Measurements from ENCODE around the gene LRRC41.
A peak's percentile ranks its signal among the peaks of the same experiment; 100 is the strongest.
"Not testable (repeated sequence)": the region's sequence is repeated elsewhere in the genome, so short reads cannot be mapped to it uniquely, and the experiment has no call there.

Gene LRRC41

GRCh38 chr1:46303038-46303871 lies at the start of gene LRRC41, which contains the start of gene UQCRH:
Gene LRRC41, minus strand, starts transcription at chr1:46303616. Its CDS starts 294 bp downstream, at chr1:46303322.
Gene UQCRH, plus strand, starts transcription at chr1:46303698. Its CDS starts 69 bp downstream, at chr1:46303767.
- DNase-seq: peak; percentile 98

- DNase-seq: no peak
These were observed 48.9 kb upstream of the LRRC41 start for GRCh38 chr1:46352363-46352762.

GRCh38 chr1:46345281-46345680 lies 41.9 kb upstream of the LRRC41 start:
- DNase-seq: no peak

- no peak for DNase-seq
These were observed 41.1 kb upstream of the LRRC41 start for GRCh38 chr1:46344481-46344880.

- DNase-seq: no peak
These were observed 40.3 kb upstream of the LRRC41 start for GRCh38 chr1:46343705-46344104.

GRCh38 chr1:46343351-46343695 lies 39.9 kb upstream of the LRRC41 start:
- no peak for DNase-seq

GRCh38 chr1:46342677-46343350 lies 39.4 kb upstream of the LRRC41 start:
- no peak for DNase-seq

- DNase-seq: no peak
These were observed 38.8 kb upstream of the LRRC41 start for GRCh38 chr1:46342084-46342656.

GRCh38 chr1:46341222-46342083 lies 38.0 kb upstream of the LRRC41 start:
- no peak for DNase-seq

- peak; percentile 92 for DNase-seq
These were observed 37.2 kb upstream of the LRRC41 start, which contains the start of gene NSUN4 for GRCh38 chr1:46340404-46341221. Gene NSUN4, plus strand, starts transcription at chr1:46340807. Its CDS starts 20 bp downstream, at chr1:46340827.

GRCh38 chr1:46337409-46337808 lies 34.0 kb upstream of the LRRC41 start:
- not testable (repeated sequence) for DNase-seq

GRCh38 chr1:46335081-46335480 lies 31.7 kb upstream of the LRRC41 start:
- no peak for DNase-seq

GRCh38 chr1:46334030-46334384 lies 30.6 kb upstream of the LRRC41 start:
- no peak for DNase-seq

GRCh38 chr1:46333300-46334029 lies 30.0 kb upstream of the LRRC41 start:
- no peak for DNase-seq

GRCh38 chr1:46331786-46332540 lies 28.5 kb upstream of the LRRC41 start:
- not testable (repeated sequence) for DNase-seq

GRCh38 chr1:46330381-46330780 lies 27.0 kb upstream of the LRRC41 start:
- DNase-seq: not testable (repeated sequence)

GRCh38 chr1:46329807-46330206 lies 26.4 kb upstream of the LRRC41 start:
- DNase-seq: not testable (repeated sequence)

- not testable (repeated sequence) for DNase-seq
These were observed 24.8 kb upstream of the LRRC41 start for GRCh38 chr1:46328182-46328581.

- DNase-seq: not testable (repeated sequence)
These were observed 22.1 kb upstream of the LRRC41 start for GRCh38 chr1:46325285-46326076.

Measured in NCI-H2081 treated with DMSO at 0.1 percent for 48 hours (cell line).